Measurements from ENCODE around the gene OR2B2.

The OR2B2 gene

DNA sequence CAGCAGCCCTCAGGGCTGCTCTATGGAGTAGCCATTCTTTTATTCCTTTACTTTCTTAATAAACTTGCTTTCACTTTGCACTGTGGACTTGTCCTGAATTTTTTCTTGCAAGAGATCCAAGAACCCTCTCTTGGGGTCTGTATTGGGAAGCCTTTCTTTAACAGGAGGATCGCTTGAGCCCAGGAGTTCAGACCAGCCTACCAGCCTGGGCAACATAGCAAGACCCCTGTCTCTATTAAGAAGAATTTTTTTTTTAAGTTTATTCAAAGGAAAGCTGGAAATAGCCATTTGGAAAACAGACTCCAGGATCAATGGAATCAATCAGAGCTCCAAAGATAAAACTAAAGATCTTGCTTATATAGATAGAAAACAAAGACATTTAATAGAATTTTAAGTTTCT lies 29.1 kb downstream of the OR2B2 start:
- Histone ChIP-seq H3K4me1 (ENCODE audit: control insufficient read depth, insufficient read depth, low read length, unreplicated experiment) (no peaks in the 10 kb centered on the region), H3K27ac (ENCODE audit: low read depth, low read length) (no peak overlapping the region), H3K27me3 (ENCODE audit: insufficient read depth, low read length) (no peaks in the 10 kb centered on the region), H3K79me2 (ENCODE audit: control insufficient read depth, insufficient read depth, low read length, unreplicated experiment) (no peaks in the 10 kb centered on the region), H2AFZ (ENCODE audit: low read length, unreplicated experiment) (no peak overlapping the region), H3K36me3 (ENCODE audit: insufficient read depth, low read length) (no peaks in the 10 kb centered on the region), H3K4me3 (ENCODE audit: low read depth, low read length) (no peak overlapping the region)

DNA sequence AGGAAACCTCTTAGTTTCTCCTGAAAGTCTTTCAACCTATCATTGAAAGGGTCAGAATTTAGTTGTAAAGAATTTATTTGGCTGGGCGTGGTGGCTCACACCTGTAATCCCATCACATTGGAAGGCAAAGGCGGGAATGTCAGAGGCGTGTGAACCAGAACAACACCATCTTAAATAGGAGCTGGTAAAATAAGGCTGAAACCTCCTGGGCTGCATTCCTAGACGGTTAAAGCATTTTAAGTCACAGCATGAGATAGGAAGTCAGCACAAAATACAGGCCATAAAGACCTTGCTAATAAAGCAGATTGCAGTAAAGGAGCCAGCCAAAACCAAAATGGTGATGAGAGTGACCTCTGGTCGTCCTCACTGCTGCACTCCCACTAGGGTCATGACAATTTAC lies 29.6 kb downstream of the OR2B2 start:
- no peaks in the 10 kb centered on the region for H3K79me2 ChIP-seq (ENCODE audit: control insufficient read depth, insufficient read depth, low read length, unreplicated experiment)
- H2AFZ ChIP-seq (ENCODE audit: low read length, unreplicated experiment): no peak overlapping the region
- no peaks in the 10 kb centered on the region for H3K4me1 ChIP-seq (ENCODE audit: control insufficient read depth, insufficient read depth, low read length, unreplicated experiment)
- H3K36me3 ChIP-seq (ENCODE audit: insufficient read depth, low read length): no peaks in the 10 kb centered on the region
- no peaks in the 10 kb centered on the region for H3K27me3 ChIP-seq (ENCODE audit: insufficient read depth, low read length)
- no peak overlapping the region for H3K4me3 ChIP-seq (ENCODE audit: low read depth, low read length)
- no peak overlapping the region for H3K27ac ChIP-seq (ENCODE audit: low read depth, low read length)

DNA sequence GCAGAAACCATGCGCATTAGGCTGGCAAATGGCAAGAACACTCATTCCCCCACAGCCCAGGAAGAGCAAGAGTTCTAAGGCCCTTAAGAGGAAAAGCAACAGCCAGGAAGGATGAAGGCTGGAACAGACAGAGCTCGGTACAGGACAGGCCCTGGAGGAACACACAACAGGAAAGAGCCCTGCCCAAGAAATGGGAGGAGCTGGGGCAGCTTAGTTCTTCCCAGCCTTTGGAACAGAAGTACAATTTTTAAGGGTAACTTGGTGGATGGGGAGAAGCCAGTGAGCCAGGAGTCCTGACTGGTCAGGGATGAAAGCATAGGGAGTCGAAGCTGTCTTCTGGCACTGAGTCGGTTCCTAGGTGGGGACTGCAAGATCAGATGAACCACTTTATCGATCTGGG lies 32.4 kb downstream of the OR2B2 start:
- H3K4me1 ChIP-seq (ENCODE audit: control insufficient read depth, insufficient read depth, low read length, unreplicated experiment): no peaks in the 10 kb centered on the region
- H3K36me3 ChIP-seq (ENCODE audit: insufficient read depth, low read length): no peaks in the 10 kb centered on the region
- H3K27ac ChIP-seq (ENCODE audit: low read depth, low read length): no peak overlapping the region
- H2AFZ ChIP-seq (ENCODE audit: low read length, unreplicated experiment): no peak overlapping the region
- H3K79me2 ChIP-seq (ENCODE audit: control insufficient read depth, insufficient read depth, low read length, unreplicated experiment): no peaks in the 10 kb centered on the region
- no peak overlapping the region for H3K4me3 ChIP-seq (ENCODE audit: low read depth, low read length)
- H3K27me3 ChIP-seq (ENCODE audit: insufficient read depth, low read length): no peaks in the 10 kb centered on the region

DNA sequence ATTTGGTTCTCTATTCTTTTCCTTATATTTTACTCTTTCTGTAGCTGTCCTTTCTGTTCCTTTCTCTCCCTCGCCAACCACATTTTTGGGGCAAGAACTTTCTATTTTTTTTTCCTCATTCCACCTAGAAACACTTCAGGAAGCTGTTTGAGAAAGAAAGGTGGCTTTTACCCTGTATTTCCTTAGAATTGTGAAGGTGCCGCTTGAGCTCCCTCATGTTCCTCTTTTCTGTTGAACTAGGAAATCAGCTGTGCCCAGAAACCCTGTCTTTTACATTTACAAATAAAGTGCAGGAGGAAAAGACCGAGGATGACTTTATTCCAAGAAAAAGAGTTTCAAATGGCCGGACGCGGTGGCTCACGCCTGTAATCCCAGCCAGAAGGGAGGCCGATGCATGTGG lies 38.2 kb downstream of the OR2B2 start:
- Histone ChIP-seq H3K27ac (ENCODE audit: low read depth, low read length) (peak overlapping the region; percentile 87), H3K4me3 (ENCODE audit: low read depth, low read length) (peak overlapping the region; percentile 76), H2AFZ (ENCODE audit: low read length, unreplicated experiment) (peak overlapping the region; percentile 91)

DNA sequence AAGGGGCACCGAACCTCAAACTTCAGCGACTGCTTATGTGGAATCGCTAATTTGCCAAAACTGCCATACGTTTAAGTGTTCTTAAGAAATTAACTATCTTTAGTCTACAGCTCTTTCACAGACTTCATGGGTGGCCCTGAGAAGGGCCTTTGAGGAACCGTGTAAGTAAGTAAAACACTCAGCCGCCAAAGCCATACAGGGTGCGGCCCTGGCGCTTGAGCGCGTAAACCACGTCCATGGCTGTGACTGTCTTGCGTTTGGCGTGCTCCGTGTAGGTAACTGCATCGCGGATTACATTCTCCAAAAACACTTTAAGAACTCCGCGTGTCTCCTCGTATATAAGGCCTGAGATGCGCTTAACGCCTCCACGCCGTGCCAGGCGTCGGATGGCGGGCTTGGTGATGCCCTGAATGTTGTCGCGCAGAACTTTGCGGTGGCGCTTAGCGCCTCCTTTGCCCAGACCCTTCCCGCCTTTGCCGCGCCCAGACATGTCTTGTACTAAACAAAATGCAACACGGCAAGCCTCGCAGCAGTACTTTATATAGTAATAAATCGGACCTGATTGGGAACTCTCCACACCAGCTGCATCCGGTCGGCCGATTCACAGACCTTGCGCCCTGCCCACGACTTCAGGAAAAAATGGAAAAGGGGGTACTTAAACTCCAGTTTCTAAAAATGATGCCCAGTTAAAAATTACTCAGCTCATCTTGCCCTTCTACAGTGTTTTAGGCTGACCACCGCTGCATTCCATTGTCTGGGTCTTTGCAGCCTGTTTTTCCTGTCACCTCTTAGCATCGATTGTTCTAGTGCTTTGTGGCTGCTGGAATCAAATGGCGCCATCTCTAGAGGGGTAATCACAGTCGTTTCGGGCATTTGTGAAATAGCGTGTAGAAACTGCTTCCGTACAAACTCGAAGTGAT lies 38.9 kb downstream of the OR2B2 start:
- no peaks in the 10 kb centered on the region for H3K36me3 ChIP-seq (ENCODE audit: insufficient read depth, low read length)
- H3K27me3 ChIP-seq (ENCODE audit: insufficient read depth, low read length): no peaks in the 10 kb centered on the region
- peak overlapping the region; percentile 91 for H2AFZ ChIP-seq (ENCODE audit: low read length, unreplicated experiment)
- peak overlapping the region; percentile 76 for H3K4me3 ChIP-seq (ENCODE audit: low read depth, low read length)
- H3K79me2 ChIP-seq (ENCODE audit: control insufficient read depth, insufficient read depth, low read length, unreplicated experiment): no peaks in the 10 kb centered on the region
- H3K4me1 ChIP-seq (ENCODE audit: control insufficient read depth, insufficient read depth, low read length, unreplicated experiment): peaks cover 9% of the 10 kb centered on the region
- peak overlapping the region; percentile 87 for H3K27ac ChIP-seq (ENCODE audit: low read depth, low read length)

More for the DNA sequence above, 38.2 kb downstream of the OR2B2 start:
- H3K36me3 ChIP-seq (ENCODE audit: insufficient read depth, low read length): no peaks in the 10 kb centered on the region
- H3K27me3 ChIP-seq (ENCODE audit: insufficient read depth, low read length): no peaks in the 10 kb centered on the region
- no peaks in the 10 kb centered on the region for H3K79me2 ChIP-seq (ENCODE audit: control insufficient read depth, insufficient read depth, low read length, unreplicated experiment)
- peaks cover 9% of the 10 kb centered on the region for H3K4me1 ChIP-seq (ENCODE audit: control insufficient read depth, insufficient read depth, low read length, unreplicated experiment)

DNA sequence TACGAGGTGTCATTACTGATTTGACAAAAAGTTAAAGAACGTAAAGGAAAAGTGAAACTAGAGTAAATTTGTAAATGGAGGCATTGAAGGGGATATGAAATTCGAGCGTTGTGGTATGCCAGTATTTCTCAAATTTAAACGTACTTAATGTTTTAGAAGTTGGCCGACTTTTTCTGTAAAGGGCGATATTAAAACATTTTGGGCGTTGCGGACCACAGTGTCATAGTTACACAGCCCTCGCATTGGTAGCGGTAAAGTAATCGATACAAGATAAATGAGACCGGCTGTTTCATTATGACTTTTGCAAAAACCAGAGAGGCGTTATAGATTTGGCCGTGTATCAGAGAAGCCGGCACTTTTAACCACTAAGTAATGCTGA lies 39.6 kb downstream of the OR2B2 start:
- no peaks in the 10 kb centered on the region for H3K36me3 ChIP-seq (ENCODE audit: insufficient read depth, low read length)
- no peaks in the 10 kb centered on the region for H3K79me2 ChIP-seq (ENCODE audit: control insufficient read depth, insufficient read depth, low read length, unreplicated experiment)
- no peaks in the 10 kb centered on the region for H3K27me3 ChIP-seq (ENCODE audit: insufficient read depth, low read length)
- H3K4me1 ChIP-seq (ENCODE audit: control insufficient read depth, insufficient read depth, low read length, unreplicated experiment): peaks cover 9% of the 10 kb centered on the region
- H3K27ac ChIP-seq (ENCODE audit: low read depth, low read length): peak overlapping the region; percentile 87
- no peak overlapping the region for H2AFZ ChIP-seq (ENCODE audit: low read length, unreplicated experiment)
- peak overlapping the region; percentile 76 for H3K4me3 ChIP-seq (ENCODE audit: low read depth, low read length)

DNA sequence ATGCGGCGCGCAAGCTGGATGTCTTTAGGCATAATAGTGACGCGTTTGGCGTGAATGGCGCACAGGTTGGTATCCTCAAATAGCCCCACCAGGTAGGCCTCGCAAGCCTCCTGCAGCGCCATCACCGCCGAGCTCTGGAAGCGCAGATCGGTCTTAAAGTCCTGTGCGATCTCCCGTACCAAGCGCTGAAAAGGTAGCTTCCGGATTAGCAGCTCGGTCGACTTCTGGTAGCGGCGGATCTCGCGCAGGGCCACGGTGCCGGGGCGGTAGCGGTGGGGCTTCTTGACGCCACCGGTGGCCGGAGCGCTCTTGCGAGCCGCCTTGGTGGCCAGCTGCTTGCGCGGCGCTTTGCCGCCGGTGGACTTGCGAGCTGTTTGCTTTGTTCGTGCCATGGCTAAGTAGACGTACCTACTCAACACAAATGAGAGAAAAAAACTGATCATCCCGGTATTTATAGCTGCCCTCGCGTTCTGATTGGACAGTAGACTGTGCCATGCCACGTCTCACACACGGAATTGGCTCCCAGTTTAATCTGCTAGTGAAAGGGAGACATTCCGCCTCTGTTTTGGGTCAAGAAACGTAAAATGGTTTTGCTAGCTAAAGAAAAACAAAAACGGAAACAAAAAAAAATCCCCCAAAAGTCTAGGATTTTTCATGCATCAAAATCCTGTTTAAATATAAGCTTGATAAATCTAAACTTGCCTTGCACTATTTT lies 40.1 kb downstream of the OR2B2 start:
- H3K79me2 ChIP-seq (ENCODE audit: control insufficient read depth, insufficient read depth, low read length, unreplicated experiment): no peaks in the 10 kb centered on the region
- H3K27ac ChIP-seq (ENCODE audit: low read depth, low read length): peak overlapping the region; percentile 87
- peak overlapping the region; percentile 30 for H2AFZ ChIP-seq (ENCODE audit: low read length, unreplicated experiment)
- peaks cover 9% of the 10 kb centered on the region for H3K4me1 ChIP-seq (ENCODE audit: control insufficient read depth, insufficient read depth, low read length, unreplicated experiment)
- H3K27me3 ChIP-seq (ENCODE audit: insufficient read depth, low read length): no peaks in the 10 kb centered on the region
- peak overlapping the region; percentile 76 for H3K4me3 ChIP-seq (ENCODE audit: low read depth, low read length)
- H3K36me3 ChIP-seq (ENCODE audit: insufficient read depth, low read length): no peaks in the 10 kb centered on the region

DNA sequence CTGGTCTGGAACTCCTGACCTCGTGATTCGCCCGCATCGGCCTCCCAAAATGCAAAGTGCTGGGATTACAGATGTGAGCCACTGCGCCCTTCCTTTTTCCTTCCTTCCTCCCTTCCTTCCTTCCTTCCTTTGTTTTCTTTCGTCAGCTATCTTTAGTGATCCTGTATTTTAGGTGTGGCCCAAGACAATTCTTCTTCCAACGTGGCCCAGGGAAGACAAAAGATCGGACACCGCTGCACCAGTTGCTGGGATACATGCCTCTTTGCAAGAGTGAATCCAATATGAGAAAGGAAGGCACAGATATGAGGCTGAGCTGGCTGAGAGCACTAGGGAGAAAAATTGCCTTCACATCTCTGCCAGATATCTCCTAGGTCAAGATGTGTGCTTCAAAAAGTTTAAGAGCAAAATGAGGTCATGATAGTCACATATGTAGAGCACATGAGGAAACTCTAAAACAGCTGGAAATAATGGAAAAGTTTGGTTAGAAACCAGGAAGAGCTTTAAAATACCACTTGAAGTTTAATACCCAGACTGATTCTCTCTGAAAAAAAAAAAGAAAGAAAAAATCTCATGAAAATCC lies 41.8 kb downstream of the OR2B2 start:
- Histone ChIP-seq H3K27me3 (ENCODE audit: insufficient read depth, low read length) (no peaks in the 10 kb centered on the region), H3K4me3 (ENCODE audit: low read depth, low read length) (no peak overlapping the region), H2AFZ (ENCODE audit: low read length, unreplicated experiment) (no peak overlapping the region), H3K4me1 (ENCODE audit: control insufficient read depth, insufficient read depth, low read length, unreplicated experiment) (peaks cover 9% of the 10 kb centered on the region), H3K27ac (ENCODE audit: low read depth, low read length) (no peak overlapping the region), H3K36me3 (ENCODE audit: insufficient read depth, low read length) (no peaks in the 10 kb centered on the region), H3K79me2 (ENCODE audit: control insufficient read depth, insufficient read depth, low read length, unreplicated experiment) (no peaks in the 10 kb centered on the region)

DNA sequence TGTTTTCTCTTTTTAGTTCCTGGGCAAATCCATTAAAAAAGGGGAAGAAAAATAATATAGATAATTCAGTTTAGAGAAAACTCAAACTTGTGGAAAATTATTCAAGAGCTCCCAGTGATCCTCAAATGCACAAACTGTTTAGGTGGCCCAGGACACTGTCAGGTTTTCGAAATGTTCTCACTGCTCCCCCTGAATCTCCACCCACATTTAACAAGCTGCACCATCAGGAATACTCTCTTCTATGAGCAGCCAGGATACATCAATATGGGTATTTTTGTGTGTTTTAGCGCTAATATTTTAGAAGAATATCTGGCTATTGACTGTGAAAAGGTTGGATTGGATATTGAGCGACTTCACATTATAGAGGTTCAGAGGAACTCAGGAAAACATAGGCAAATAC lies 43.9 kb downstream of the OR2B2 start:
- H3K79me2 ChIP-seq (ENCODE audit: control insufficient read depth, insufficient read depth, low read length, unreplicated experiment): no peaks in the 10 kb centered on the region
- H3K27ac ChIP-seq (ENCODE audit: low read depth, low read length): peak overlapping the region; percentile 87
- H3K4me1 ChIP-seq (ENCODE audit: control insufficient read depth, insufficient read depth, low read length, unreplicated experiment): peaks cover 4% of the 10 kb centered on the region
- H3K36me3 ChIP-seq (ENCODE audit: insufficient read depth, low read length): no peaks in the 10 kb centered on the region
- no peaks in the 10 kb centered on the region for H3K27me3 ChIP-seq (ENCODE audit: insufficient read depth, low read length)
- no peak overlapping the region for H2AFZ ChIP-seq (ENCODE audit: low read length, unreplicated experiment)
- H3K4me3 ChIP-seq (ENCODE audit: low read depth, low read length): 0 out of 2 replicates have a peak overlapping the region, but pooled peaks have one; percentile 86

DNA sequence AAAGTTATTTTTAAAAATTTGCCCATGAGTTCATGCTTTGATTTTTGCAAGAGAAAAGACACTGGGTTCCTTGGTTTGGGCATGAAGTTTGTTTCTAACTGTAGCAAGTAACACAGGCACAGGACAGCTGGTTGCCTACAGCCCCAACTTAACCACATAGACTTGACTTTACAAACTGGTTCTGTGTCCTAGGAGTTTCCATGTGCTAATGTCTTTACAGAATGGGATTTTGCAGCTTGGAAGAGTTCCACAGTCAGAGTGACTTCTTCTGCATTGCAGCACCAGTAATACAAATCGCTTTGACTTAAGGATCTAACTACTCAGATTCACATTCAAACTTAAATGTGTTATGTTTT lies 44.3 kb downstream of the OR2B2 start:
- H3K27ac ChIP-seq (ENCODE audit: low read depth, low read length): peak overlapping the region; percentile 87
- H3K4me1 ChIP-seq (ENCODE audit: control insufficient read depth, insufficient read depth, low read length, unreplicated experiment): peaks cover 6% of the 10 kb centered on the region
- H3K4me3 ChIP-seq (ENCODE audit: low read depth, low read length): peak overlapping the region; percentile 86
- H3K79me2 ChIP-seq (ENCODE audit: control insufficient read depth, insufficient read depth, low read length, unreplicated experiment): no peaks in the 10 kb centered on the region
- no peaks in the 10 kb centered on the region for H3K36me3 ChIP-seq (ENCODE audit: insufficient read depth, low read length)
- peak overlapping the region; percentile 96 for H2AFZ ChIP-seq (ENCODE audit: low read length, unreplicated experiment)
- H3K27me3 ChIP-seq (ENCODE audit: insufficient read depth, low read length): no peaks in the 10 kb centered on the region
